Pancreas (tissue), 10 donors: ENCODE results near the gene ERBB2. TPM values are rescaled to one million over a fixed set of nuclear protein-coding genes. Genes with fewer than 3 reads are reported as not detected.

Source experiments
- ATAC-seq, 4 donors: fragments of 200-7000 bp; cut with Tn5 transposase; one replicate each; pipeline versions ENCODE4 v1.8.0 to v1.9.1; 2020; ENCODE audit warnings: mild to moderate bottlenecking in 4 of 4, moderate library complexity in 4 of 4
- DNase-seq, 6 donors: peaks; one replicate each; pipeline ENCODE4 v3.0.0-alpha.2; 2020
- FAIRE-seq: peaks from 2 replicates; lab custom pipeline; 2012; peaks lifted over from hg19 to GRCh38; lab: Jason Lieb, UNC
- H3K27ac ChIP-seq, 4 donors: fragments of 200-600 bp; sonication (generic); 1 replicate in 3 of 4; 2 replicates in 1 of 4; pipeline versions ENCODE4 v1.5.0 to v1.8.0; 2020
- H3K27me3 ChIP-seq, 4 donors: fragments of 200-600 bp; one replicate each; pipeline ENCODE4 v1.8.0; 2021
- H3K36me3 ChIP-seq, 3 donors: fragments of 200-600 bp; sonication (generic) in 1 of 3; one replicate each; pipeline versions ENCODE4 v1.5.0 to v1.8.0; 2020 to 2021
- H3K4me1 ChIP-seq, 3 donors: fragments of 200-600 bp; one replicate each; pipeline ENCODE4 v1.8.0; 2021
- H3K4me3 ChIP-seq, 4 donors: fragments of 200-600 bp; sonication (generic) in 2 of 4; one replicate each; pipeline versions ENCODE4 v1.5.0 to v1.8.0; 2020 to 2021
- H3K9me3 ChIP-seq, 4 donors: fragments of 200-600 bp; one replicate each; pipeline ENCODE4 v1.8.0; 2021
- WGBS, 2 donors: extraction: QIAGEN DNeasy Blood & Tissue Kit; methylation state at CpG; one replicate each; pipeline ENCODE4 v1.1.7; 2013; 5-methylcytosine and 5-hydroxymethylcytosine counted together
- intact Hi-C, 3 donors: fragments of 100-400 bp; cut with DNase I; formaldehyde crosslinking; loops; one replicate each; pipeline versions ENCODE4 v1.11.1 to v1.14.2; 2022
- polyA plus RNA-seq, 2 donors: library from polyadenylated mRNA; stranded (reverse); fragments of 200-250 nt; gene quantifications; one replicate each; pipeline ENCODE4 v1.2.3, GENCODE V29; 2013
- total RNA-seq, 6 donors: library from RNA; stranded (reverse); fragmentation: NEBNext Ultra II Directional in 4 of 6; extraction: Animal tissue kit (Norgen Biotek cat#: 25700) in 4 of 6; gene quantifications; one replicate each; pipeline versions ENCODE4 v1.2.1 to v1.2.4, GENCODE V29; 2021 to 2023
- TF ChIP-seq, protein P1 (sequence below), 4 donors: fragments of 200-600 bp; sonication (generic) in 3 of 4; IDR thresholded peaks; one replicate each; pipeline versions ENCODE4 v1.5.0 to v1.8.0; 2021; ENCODE audit warnings: antibody characterized with exemption in 4 of 4
- donor health status: healthy with polysubstance abuse.
- donor health status: DM: no; HTN: no; CAD: no; lungs with moderate emphysema.
- donor health status: DM: no; HTN: no; CAD: no.
- donor health status: control.
- donor health status: control.
- donor health status: Bipolar disorder and iron deficiency.
- donor health status: DM: yes; HTN: yes; CAD: no.
- donor health status: DM: no; HTN: no; CAD: no.
- donor health status: DM: no; HTN: no; CAD: no.
- donor health status: DM: yes; HTN: yes; CAD: no.

ERBB2 gene
- total and polyA plus RNA-seq, 8 donors, result 37.2 to 78.9 (median 43.9) TPM

DNA sequence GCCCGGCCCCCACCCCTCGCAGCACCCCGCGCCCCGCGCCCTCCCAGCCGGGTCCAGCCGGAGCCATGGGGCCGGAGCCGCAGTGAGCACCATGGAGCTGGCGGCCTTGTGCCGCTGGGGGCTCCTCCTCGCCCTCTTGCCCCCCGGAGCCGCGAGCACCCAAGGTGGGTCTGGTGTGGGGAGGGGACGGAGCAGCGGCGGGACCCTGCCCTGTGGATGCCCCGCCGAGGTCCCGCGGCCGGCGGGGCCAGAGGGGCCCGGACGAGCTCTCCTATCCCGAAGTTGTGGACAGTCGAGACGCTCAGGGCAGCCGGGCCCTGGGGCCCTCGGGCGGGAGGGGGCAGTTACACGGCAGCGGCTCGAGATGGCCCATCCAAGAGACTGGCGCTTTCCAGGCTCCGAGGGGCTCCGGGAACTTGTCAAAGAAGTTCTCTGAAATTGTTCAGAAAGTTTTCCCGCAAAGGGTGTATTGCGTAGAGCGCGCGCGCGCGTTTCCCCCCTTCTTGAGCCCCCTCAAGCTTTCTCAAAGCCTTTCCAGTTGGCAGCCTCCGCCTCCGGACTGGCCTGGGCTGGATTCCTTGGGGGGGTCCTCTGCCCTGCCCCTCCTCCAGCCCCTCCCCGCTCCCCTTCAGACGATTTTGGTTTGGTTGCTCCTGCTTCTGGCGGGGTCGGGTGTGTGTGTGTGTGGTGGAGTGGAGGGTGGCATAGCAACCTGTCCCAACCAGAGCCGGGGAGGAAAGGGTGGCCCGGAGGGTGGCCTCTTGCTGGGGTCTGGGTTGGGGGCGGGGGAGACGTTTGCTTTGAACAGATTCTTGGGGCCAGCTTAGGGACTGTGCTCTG lies 504 bp downstream of the ERBB2 start:
- intact Hi-C loops, result no loop called here
- H3K27me3 ChIP-seq, result no peaks in the 10 kb centered on the region
- 1% methylated on average over 49 to 57 of the region's 57 CpGs for WGBS, 2 donors
- peak overlapping the region; percentile 83 to 93 (median 92) for H3K27ac ChIP-seq
- H3K4me3 ChIP-seq, result peak overlapping the region; percentile 79 to 93 (median 86)
- peak in 3 of 6 donors; percentile 57 to 82 (median 75) for DNase-seq
- TF ChIP-seq, protein P1, sequence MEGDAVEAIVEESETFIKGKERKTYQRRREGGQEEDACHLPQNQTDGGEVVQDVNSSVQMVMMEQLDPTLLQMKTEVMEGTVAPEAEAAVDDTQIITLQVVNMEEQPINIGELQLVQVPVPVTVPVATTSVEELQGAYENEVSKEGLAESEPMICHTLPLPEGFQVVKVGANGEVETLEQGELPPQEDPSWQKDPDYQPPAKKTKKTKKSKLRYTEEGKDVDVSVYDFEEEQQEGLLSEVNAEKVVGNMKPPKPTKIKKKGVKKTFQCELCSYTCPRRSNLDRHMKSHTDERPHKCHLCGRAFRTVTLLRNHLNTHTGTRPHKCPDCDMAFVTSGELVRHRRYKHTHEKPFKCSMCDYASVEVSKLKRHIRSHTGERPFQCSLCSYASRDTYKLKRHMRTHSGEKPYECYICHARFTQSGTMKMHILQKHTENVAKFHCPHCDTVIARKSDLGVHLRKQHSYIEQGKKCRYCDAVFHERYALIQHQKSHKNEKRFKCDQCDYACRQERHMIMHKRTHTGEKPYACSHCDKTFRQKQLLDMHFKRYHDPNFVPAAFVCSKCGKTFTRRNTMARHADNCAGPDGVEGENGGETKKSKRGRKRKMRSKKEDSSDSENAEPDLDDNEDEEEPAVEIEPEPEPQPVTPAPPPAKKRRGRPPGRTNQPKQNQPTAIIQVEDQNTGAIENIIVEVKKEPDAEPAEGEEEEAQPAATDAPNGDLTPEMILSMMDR (IDR thresholded peaks at IDR 0.05), result no peak
- peaks cover 14 to 37% (median 26%) of the 10 kb centered on the region in 3 donors for H3K4me1 ChIP-seq
- ATAC-seq, result peak; percentile 45 to 63 (median 50)
- no peak for FAIRE-seq
- H3K36me3 ChIP-seq, result no peaks in the 10 kb centered on the region
- H3K9me3 ChIP-seq, result no peaks in the 10 kb centered on the region

DNA sequence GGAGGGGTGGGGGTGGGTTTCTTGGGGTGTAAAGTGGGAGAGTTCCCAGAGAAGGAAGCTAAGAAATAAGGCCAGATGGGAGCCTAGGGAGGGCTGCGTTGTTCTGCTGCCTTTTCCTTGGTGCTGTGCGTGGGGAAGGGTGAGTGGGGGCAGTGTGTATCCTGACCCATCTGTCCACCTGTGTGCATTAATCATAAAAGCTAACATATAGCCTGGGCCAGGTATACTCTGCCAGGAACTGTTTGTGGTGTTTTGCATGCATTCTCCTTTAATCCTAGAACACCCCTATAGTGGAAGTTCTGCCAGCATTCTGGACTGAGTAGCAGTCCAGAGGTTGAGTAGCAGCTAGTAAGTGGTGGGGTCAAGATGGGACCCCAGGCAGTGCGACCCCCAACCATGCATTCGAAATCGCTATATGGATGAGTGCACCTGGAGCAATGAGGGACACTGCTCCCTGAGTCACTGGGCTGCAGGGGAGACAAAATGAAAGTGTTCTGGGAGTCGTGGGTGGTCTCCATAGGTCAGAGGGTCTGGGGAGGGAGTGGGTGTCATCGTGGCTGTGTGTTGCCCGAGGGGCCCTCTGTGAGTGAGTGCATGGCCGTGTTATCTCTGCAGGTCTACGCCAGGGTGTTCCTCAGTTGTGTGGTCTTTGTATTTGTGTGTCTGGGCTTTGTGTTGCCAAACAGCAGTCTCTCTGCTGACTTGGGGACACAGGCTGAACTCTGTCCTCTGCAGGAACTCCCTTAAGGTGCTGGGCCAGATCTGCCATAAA lies 1.3 kb downstream of the ERBB2 start:
- no peak for FAIRE-seq
- intact Hi-C loops, result no loop called here
- no peaks in the 10 kb centered on the region for H3K36me3 ChIP-seq
- no peaks in the 10 kb centered on the region for H3K27me3 ChIP-seq
- DNase-seq, result peak in 1 of 6 donors; percentile 34
- WGBS, 2 donors, result 17 to 19% methylated on average over 10 of the region's 10 CpGs
- peaks cover 18 to 40% (median 29%) of the 10 kb centered on the region in 3 donors for H3K4me1 ChIP-seq
- H3K27ac ChIP-seq, result peak overlapping the region; percentile 83 to 93 (median 92)
- TF ChIP-seq, protein P1 (IDR thresholded peaks at IDR 0.05), result no peak
- peak overlapping the region in 3 of 4 donors; percentile 79 to 93 (median 88) for H3K4me3 ChIP-seq
- no peaks in the 10 kb centered on the region for H3K9me3 ChIP-seq
- ATAC-seq, result peak in 1 of 4 donors; percentile 7

GRCh38 chr17:39701784-39702422 lies 2.0 kb downstream of the ERBB2 start:
- FAIRE-seq (no peak), ATAC-seq (no peak), DNase-seq (no peak)
- Histone ChIP-seq H3K9me3 (no peaks in the 10 kb centered on the region), H3K27ac (peak overlapping the region in 2 of 4 donors; percentile 93), H3K4me1 (peaks cover 25 to 47% (median 36%) of the 10 kb centered on the region in 3 donors), H3K4me3 (peak overlapping the region in 2 of 4 donors; percentile 88 to 93), H3K27me3 (no peaks in the 10 kb centered on the region), H3K36me3 (no peaks in the 10 kb centered on the region)
- intact Hi-C loops, result no loop called here
- WGBS, 2 donors, result 60 to 74% methylated on average over 4 of the region's 4 CpGs
- TF ChIP-seq, protein P1 (IDR thresholded peaks at IDR 0.05), result no peak

- Histone ChIP-seq H3K4me3 (no peak overlapping the region), H3K27me3 (no peaks in the 10 kb centered on the region), H3K36me3 (peaks cover 0 to 2% (median under 1%) of the 10 kb centered on the region in 3 donors), H3K4me1 (peaks cover 30 to 57% (median 44%) of the 10 kb centered on the region in 3 donors), H3K27ac (peak overlapping the region in 3 of 4 donors; percentile 11 to 96 (median 94)), H3K9me3 (no peaks in the 10 kb centered on the region)
- no peak for ATAC-seq
- no peak for FAIRE-seq
- 46 to 49% methylated on average over 12 of the region's 12 CpGs for WGBS, 2 donors
- intact Hi-C loops, result no loop called here
- no peak for DNase-seq
- TF ChIP-seq, protein P1 (IDR thresholded peaks at IDR 0.05), result no peak
Observed at GRCh38 chr17:39702901-39703893, 3.3 kb downstream of the ERBB2 start.
